A673 (cell line): ENCODE results near the gene NCAPH2.

ENCODE experiments used
- CTCF ChIP-seq: fragments of 300-800, 200-600 bp; sonication (generic); conservative IDR thresholded peaks from 2 replicates; pipeline ENCODE4 v1.5.1; 2017; ENCODE audit warnings: low read depth, mild to moderate bottlenecking, antibody characterized with exemption, low read length, moderate library complexity, mixed read lengths
- EZH2 ChIP-seq: fragments of 200-600 bp; sonication (generic); IDR thresholded peaks from 2 replicates; pipeline ENCODE4 v1.6.1; 2017; ENCODE audit warnings: borderline replicate concordance, low read depth, mild to moderate bottlenecking, mixed read lengths, antibody characterized with exemption, low read length; ENCODE audit not compliant: poor library complexity, severe bottlenecking

DNA sequence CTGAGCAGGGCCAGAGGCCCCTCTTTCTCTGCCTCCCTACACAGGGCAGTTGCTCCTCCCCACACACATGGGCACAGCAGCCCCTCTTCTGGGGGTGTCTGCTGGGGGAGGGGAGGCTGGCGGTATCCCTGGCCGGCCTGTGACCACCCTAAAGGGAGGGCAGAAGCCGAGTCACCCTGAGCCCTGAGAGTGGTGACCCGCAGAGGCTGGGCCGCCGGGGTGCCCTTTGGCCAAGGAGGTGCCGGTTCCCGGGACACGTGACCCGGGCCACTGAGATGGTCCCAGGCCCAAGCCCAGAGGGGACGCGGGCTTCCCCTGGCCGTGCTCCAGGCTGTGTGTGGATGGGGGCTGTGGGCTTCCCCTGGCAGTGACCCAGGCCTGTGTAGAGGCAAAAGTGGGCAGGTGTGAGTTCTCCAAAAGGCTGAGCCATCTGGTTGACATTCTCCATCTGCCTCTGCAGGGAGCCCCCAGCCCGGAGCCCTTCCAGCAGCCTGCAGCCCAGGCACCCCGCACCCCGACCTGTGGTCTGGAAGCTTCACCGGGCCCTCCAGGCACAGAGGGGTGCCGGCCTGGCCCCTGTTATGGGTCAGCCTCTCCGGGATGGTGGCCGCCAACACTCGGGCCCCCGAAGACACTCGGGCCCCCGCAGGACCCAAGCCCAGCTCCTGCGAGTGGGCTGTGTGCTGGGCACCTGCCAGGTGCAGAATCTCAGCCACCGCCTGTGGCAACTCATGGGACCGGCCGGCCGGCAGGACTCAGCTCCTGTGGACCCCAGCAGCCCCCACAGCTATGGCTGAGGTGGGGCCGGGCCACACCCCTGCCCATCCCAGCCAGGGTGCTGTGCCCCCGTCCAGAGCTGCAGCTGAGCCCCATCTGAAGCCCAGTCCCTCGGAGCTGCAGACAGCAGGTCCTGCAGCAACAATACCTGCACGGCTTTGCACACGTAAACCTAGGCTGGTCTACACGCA lies 25.6 kb upstream of the NCAPH2 start:
- TF ChIP-seq CTCF (no peak), EZH2 (no peak)
